ENCODE measurements around the gene S1PR5.

Gene S1PR5

GRCh38 chr19:10560154-10560553 lies 42.9 kb upstream of the S1PR5 start:
- no peak for DNase-seq (ENCODE audit: low read depth)
- H3K4me3 ChIP-seq (ENCODE audit: low read length), result no peak overlapping the region
- no peak for TF ChIP-seq CTCF (conservative IDR thresholded peaks at IDR 0.05; ENCODE audit: low read length)

GRCh38 chr19:10557603-10558197 lies 40.5 kb upstream of the S1PR5 start:
- H3K4me3 ChIP-seq (ENCODE audit: low read length), result no peak overlapping the region
- DNase-seq (ENCODE audit: low read depth), result no peak
- no peak for TF ChIP-seq CTCF (conservative IDR thresholded peaks at IDR 0.05; ENCODE audit: low read length)

GRCh38 chr19:10555610-10555973 lies 38.3 kb upstream of the S1PR5 start:
- no peak overlapping the region for H3K4me3 ChIP-seq (ENCODE audit: low read length)
- no peak for DNase-seq (ENCODE audit: low read depth)
- no peak for TF ChIP-seq CTCF (conservative IDR thresholded peaks at IDR 0.05; ENCODE audit: low read length)

GRCh38 chr19:10554760-10555609 lies 37.7 kb upstream of the S1PR5 start:
- no peak for DNase-seq (ENCODE audit: low read depth)
- no peak overlapping the region for H3K4me3 ChIP-seq (ENCODE audit: low read length)
- no peak for TF ChIP-seq CTCF (conservative IDR thresholded peaks at IDR 0.05; ENCODE audit: low read length)

GRCh38 chr19:10553943-10554381 lies 36.7 kb upstream of the S1PR5 start:
- no peak for TF ChIP-seq CTCF (conservative IDR thresholded peaks at IDR 0.05; ENCODE audit: low read length)
- DNase-seq (ENCODE audit: low read depth), result no peak
- H3K4me3 ChIP-seq (ENCODE audit: low read length), result no peak overlapping the region

GRCh38 chr19:10553087-10553667 lies 35.9 kb upstream of the S1PR5 start:
- H3K4me3 ChIP-seq (ENCODE audit: low read length), result no peak overlapping the region
- no peak for TF ChIP-seq CTCF (conservative IDR thresholded peaks at IDR 0.05; ENCODE audit: low read length)
- DNase-seq (ENCODE audit: low read depth), result no peak
